ENCODE results near the gene HOOK1. TPM values are rescaled to one million over a fixed set of nuclear protein-coding genes. Genes with fewer than 3 reads are reported as not detected.

HOOK1 gene
- total and polyA plus RNA-seq, 2 of the 13 experiments (the other 11 are each of a cell fraction or from before 2014, with no cell fraction given), result 11.3 to 24.2 TPM

GRCh38 chr1:59814180-59814900 lies 409 bp upstream of the HOOK1 start (continued):
- TF ChIP-seq GRHL1 (CRISPR knock-in tag; conservative IDR thresholded peaks at IDR 0.05), result no peak
- no peak for TF ChIP-seq ZNF121 (CRISPR knock-in tag; IDR thresholded peaks at IDR 0.05)
- peak; percentile 97 for TF ChIP-seq ZMYM2 (CRISPR knock-in tag; IDR thresholded peaks at IDR 0.05)
- TF ChIP-seq HES4 (CRISPR knock-in tag; IDR thresholded peaks at IDR 0.05; ENCODE audit: borderline replicate concordance), result peak; percentile 42; the same call in 1 of the 2 replicates
- no peak for TF ChIP-seq ZNF784 (CRISPR knock-in tag; IDR thresholded peaks at IDR 0.05; ENCODE audit: borderline replicate concordance)
- TF ChIP-seq CHD4 (IDR thresholded peaks at IDR 0.05; ENCODE audit: borderline replicate concordance, low read length), result peak; percentile 97
- no peak for TF ChIP-seq CCAR2 (optimal IDR thresholded peaks at IDR 0.05; ENCODE audit: low read depth, low read length)
- no peak for TF ChIP-seq DNMT1 (CRISPR knock-in tag; IDR thresholded peaks at IDR 0.05)
- TF ChIP-seq GTF2F1 (IDR thresholded peaks at IDR 0.05; ENCODE audit: low read length), result no peak
- TF ChIP-seq ZBTB14 (CRISPR knock-in tag; IDR thresholded peaks at IDR 0.05), result peak; percentile 66
- no peak for TF ChIP-seq SYNCRIP (IDR thresholded peaks at IDR 0.05; ENCODE audit: insufficient read depth, low read depth, low read length)
- no peak for TF ChIP-seq ZNF704 (CRISPR knock-in tag; IDR thresholded peaks at IDR 0.05; ENCODE audit: borderline replicate concordance)
- no peak for TF ChIP-seq MXI1 (IDR thresholded peaks at IDR 0.05; ENCODE audit: borderline replicate concordance, low read depth, low read length)
- 0 out of 2 replicates have a peak, but pooled peaks have one; percentile 57 for TF ChIP-seq ZNF83 (CRISPR knock-in tag; IDR thresholded peaks at IDR 0.05; ENCODE audit: borderline replicate concordance)
- no peak for TF ChIP-seq ZNF224 (CRISPR knock-in tag; IDR thresholded peaks at IDR 0.05)
- TF ChIP-seq PLRG1 (conservative IDR thresholded peaks at IDR 0.05), result no peak
- peak; percentile 14; the same call in 1 of the 2 replicates for TF ChIP-seq ZBTB8A (CRISPR knock-in tag; IDR thresholded peaks at IDR 0.05; ENCODE audit: borderline replicate concordance, low read depth)
- no peak for TF ChIP-seq STAT6 (CRISPR knock-in tag; IDR thresholded peaks at IDR 0.05; ENCODE audit: borderline replicate concordance)
- peak; percentile 88 for TF ChIP-seq RCOR2 (CRISPR knock-in tag; IDR thresholded peaks at IDR 0.05)
- TF ChIP-seq E2F1 (CRISPR knock-in tag; IDR thresholded peaks at IDR 0.05), result peak; percentile 23; the same call in 1 of the 2 replicates

Measured in HepG2 (cell line).